Neural cell (in vitro differentiated cells): Measurements from ENCODE around the gene TMIGD1.

ENCODE experiments used
- EP300 ChIP-seq: fragments of 450-650 bp; conservative IDR thresholded peaks from 2 replicates; pipeline ENCODE4 v1.6.1; 2014; ENCODE audit warnings: antibody characterized with exemption, mild to moderate bottlenecking, moderate library complexity; ENCODE audit not compliant: poor library complexity, severe bottlenecking
- EZH2 ChIP-seq: fragments of 200-600, 300-800 bp; shearing (Covaris generic), sonication (generic); IDR thresholded peaks from 2 replicates; pipeline ENCODE4 v1.6.1; 2014; ENCODE audit warnings: antibody characterized with exemption, low read length, borderline replicate concordance, mild to moderate bottlenecking; ENCODE audit not compliant: insufficient read depth, poor library complexity, severe bottlenecking
- POLR2AphosphoS5 ChIP-seq: IDR thresholded peaks from 2 replicates; pipeline ENCODE4 v1.6.1; 2012
- TF ChIP-seq, protein P1 (sequence below): fragments of 450-650 bp; IDR thresholded peaks from 2 replicates; pipeline ENCODE4 v1.5.1; 2014; ENCODE audit warnings: antibody characterized with exemption, mild to moderate bottlenecking, moderate library complexity; ENCODE audit not compliant: poor library complexity, severe bottlenecking
- TF ChIP-seq, protein P2 (sequence below): IDR thresholded peaks from 2 replicates; pipeline ENCODE4 v1.6.1; 2012; ENCODE audit warnings: borderline replicate concordance

DNA sequence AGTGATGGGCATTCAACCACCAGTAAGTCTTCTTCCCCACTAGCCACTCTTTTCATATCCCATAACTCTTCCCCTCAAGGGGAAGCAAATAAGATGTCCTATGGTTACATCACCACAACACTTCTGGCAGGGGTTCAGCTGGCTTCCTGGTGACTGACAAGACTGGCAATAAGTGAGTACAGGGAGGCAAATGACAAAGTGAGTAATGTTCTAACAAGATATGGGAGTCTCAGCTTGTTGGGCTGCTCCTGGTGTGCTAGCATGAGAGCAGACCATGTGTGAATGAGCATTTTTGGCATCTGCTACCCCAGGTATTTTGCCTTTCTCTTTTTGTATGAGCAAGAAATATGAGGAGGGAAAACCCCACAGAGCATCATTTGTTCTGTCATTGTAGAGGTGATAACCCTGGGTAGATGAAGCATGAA, 9.9 kb downstream of the TMIGD1 start:
- TF ChIP-seq, protein P1, sequence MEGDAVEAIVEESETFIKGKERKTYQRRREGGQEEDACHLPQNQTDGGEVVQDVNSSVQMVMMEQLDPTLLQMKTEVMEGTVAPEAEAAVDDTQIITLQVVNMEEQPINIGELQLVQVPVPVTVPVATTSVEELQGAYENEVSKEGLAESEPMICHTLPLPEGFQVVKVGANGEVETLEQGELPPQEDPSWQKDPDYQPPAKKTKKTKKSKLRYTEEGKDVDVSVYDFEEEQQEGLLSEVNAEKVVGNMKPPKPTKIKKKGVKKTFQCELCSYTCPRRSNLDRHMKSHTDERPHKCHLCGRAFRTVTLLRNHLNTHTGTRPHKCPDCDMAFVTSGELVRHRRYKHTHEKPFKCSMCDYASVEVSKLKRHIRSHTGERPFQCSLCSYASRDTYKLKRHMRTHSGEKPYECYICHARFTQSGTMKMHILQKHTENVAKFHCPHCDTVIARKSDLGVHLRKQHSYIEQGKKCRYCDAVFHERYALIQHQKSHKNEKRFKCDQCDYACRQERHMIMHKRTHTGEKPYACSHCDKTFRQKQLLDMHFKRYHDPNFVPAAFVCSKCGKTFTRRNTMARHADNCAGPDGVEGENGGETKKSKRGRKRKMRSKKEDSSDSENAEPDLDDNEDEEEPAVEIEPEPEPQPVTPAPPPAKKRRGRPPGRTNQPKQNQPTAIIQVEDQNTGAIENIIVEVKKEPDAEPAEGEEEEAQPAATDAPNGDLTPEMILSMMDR: no peak
- TF ChIP-seq EP300: no peak
- no peak for TF ChIP-seq EZH2
- TF ChIP-seq, protein P2, sequence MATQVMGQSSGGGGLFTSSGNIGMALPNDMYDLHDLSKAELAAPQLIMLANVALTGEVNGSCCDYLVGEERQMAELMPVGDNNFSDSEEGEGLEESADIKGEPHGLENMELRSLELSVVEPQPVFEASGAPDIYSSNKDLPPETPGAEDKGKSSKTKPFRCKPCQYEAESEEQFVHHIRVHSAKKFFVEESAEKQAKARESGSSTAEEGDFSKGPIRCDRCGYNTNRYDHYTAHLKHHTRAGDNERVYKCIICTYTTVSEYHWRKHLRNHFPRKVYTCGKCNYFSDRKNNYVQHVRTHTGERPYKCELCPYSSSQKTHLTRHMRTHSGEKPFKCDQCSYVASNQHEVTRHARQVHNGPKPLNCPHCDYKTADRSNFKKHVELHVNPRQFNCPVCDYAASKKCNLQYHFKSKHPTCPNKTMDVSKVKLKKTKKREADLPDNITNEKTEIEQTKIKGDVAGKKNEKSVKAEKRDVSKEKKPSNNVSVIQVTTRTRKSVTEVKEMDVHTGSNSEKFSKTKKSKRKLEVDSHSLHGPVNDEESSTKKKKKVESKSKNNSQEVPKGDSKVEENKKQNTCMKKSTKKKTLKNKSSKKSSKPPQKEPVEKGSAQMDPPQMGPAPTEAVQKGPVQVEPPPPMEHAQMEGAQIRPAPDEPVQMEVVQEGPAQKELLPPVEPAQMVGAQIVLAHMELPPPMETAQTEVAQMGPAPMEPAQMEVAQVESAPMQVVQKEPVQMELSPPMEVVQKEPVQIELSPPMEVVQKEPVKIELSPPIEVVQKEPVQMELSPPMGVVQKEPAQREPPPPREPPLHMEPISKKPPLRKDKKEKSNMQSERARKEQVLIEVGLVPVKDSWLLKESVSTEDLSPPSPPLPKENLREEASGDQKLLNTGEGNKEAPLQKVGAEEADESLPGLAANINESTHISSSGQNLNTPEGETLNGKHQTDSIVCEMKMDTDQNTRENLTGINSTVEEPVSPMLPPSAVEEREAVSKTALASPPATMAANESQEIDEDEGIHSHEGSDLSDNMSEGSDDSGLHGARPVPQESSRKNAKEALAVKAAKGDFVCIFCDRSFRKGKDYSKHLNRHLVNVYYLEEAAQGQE: no peak
- TF ChIP-seq POLR2AphosphoS5: no peak
